GM21515 (cell line): ENCODE data around the gene ESR1.

ENCODE experiments used
- ATAC-seq: cut with Tn5 transposase; IDR thresholded peaks from one replicate; pipeline ENCODE4 v1.9.1; 2021; ENCODE audit not compliant: unreplicated experiment

ESR1 gene

DNA sequence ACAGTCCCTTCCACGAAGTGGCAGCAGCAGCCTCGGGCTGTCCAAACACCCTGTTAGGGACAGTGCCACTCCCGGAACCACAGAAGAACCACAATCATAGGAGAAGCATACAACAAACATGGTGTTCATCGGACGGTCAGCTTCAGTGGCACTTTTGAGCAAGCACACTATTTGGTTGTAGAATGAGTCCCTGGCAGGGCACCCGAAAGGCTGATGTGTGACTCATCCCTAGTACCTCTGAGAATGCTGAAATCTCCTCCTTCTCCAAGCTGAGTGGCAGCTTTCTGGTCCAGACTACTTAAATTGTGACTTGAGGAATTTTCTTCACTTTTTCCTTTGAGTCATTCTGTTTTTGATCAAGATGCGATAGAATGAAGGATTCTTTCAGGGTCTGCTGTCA lies 282.5 kb downstream of the ESR1 start:
- no peak for ATAC-seq

- no peak for ATAC-seq
Measured at GRCh38 chr6:152091201-152091600, 283.7 kb downstream of the ESR1 start.

GRCh38 chr6:152091851-152092341 lies 284.4 kb downstream of the ESR1 start:
- ATAC-seq, result no peak

- no peak for ATAC-seq
Measured at GRCh38 chr6:152093711-152094110, 286.2 kb downstream of the ESR1 start.

DNA sequence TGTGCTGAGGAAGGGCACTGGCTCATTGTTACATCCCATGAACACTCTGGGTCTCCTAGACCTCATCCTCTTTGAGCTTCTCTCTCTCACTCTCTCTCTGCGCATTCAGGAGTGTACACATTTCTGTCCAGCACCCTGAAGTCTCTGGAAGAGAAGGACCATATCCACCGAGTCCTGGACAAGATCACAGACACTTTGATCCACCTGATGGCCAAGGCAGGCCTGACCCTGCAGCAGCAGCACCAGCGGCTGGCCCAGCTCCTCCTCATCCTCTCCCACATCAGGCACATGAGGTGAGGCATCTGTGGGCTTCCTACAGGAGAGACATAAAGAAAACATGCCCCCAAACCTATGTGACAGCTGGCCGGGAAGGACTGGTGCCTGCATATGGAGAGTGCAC lies 286.8 kb downstream of the ESR1 start:
- no peak for ATAC-seq

DNA sequence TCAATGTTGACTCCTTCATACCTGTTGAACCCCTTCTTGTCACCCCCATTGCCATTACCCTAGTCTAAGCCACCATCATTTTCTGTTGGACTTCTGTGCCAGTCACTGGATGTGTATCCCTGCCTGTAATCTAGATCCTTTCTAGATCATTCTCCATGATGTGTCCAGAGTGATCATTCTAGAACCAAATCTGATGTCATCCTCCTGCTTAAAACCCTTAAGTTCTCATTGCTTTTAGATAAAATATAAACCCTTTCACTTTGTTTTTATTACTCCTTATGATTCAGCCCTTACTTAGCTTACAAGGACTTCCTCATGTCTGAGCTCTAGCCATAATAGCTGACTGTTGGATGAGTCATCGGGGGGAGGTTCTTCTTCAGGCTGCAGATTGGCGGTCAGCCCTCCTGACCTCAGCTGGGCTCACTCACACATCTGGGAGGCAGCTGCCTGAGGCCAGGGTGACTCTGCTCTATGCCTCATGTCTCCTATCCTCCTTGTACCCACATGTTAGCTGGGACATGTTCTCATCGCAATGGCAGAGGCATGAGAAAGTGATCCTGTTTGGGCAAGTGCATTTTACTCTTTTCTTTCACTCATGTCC lies 287.6 kb downstream of the ESR1 start:
- no peak for ATAC-seq

- ATAC-seq, result no peak
Measured at GRCh38 chr6:152096863-152097496, 289.5 kb downstream of the ESR1 start.

DNA sequence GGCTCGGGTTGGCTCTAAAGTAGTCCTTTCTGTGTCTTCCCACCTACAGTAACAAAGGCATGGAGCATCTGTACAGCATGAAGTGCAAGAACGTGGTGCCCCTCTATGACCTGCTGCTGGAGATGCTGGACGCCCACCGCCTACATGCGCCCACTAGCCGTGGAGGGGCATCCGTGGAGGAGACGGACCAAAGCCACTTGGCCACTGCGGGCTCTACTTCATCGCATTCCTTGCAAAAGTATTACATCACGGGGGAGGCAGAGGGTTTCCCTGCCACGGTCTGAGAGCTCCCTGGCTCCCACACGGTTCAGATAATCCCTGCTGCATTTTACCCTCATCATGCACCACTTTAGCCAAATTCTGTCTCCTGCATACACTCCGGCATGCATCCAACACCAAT lies 291.2 kb downstream of the ESR1 start:
- no peak for ATAC-seq

GRCh38 chr6:152099446-152100182 lies 292.1 kb downstream of the ESR1 start:
- ATAC-seq, result no peak

GRCh38 chr6:152100183-152100618 lies 292.7 kb downstream of the ESR1 start:
- ATAC-seq, result no peak

- ATAC-seq, result no peak
Measured at GRCh38 chr6:152107973-152108372, 300.5 kb downstream of the ESR1 start.

- ATAC-seq, result no peak
Measured at GRCh38 chr6:152110886-152111820, 303.7 kb downstream of the ESR1 start.

DNA sequence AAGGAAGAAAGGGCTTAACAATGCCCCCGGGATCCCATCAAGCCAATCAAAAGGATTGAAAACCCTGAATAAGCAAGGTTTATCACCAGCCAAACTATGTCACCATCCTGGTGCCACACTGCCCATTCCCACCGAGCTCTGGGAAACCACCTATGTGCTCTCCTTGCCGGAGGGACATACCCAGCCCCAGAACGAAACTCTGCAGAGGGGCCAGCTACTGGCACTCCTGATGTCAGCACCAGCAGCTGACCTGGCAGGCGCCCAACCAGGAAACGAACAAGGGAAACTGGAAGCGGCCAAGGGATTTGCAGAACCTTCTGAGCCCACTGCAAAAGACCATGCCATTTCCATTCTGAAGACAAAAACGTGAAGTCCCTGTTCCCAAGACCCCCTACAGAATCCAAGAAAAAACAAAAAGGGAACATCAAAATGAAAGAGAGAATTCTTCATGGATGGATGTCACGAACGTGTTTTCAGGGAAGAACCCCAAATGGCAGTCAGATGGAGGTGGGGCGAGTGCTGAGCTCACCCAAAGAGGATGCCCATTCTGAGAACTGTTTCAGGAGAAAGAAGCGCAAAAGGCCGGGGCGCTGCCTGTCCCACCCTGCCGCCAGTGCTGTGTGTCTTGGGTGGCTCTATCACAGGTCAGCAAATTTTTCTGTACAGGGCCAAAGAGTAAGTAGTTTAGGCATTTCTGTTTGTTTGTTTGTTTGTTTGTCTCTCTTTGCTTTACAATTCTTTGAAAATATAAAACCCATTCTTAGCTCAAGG lies 305.2 kb downstream of the ESR1 start:
- no peak for ATAC-seq

GRCh38 chr6:152117156-152118133 lies 310.0 kb downstream of the ESR1 start:
- ATAC-seq, result peak; percentile 83

GRCh38 chr6:152118224-152118623 lies 310.7 kb downstream of the ESR1 start:
- no peak for ATAC-seq

DNA sequence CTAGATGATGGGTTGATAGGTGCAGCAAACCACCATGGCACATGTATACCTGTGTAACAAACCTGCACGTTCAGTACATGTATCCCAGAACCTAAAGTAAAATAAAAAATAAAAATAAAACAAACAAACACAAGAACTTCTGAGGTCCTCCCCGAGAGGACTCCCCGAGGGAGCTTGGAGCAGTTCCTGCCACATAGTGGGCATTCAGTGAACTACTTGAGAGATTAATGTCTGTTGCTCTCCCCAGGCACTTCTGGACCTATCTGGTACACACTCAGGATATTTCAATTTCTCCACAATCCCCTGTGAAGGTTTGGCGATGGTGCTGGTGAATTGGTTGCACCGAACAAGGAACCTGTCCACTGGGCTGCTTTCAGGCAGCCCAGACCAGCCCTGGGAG lies 311.2 kb downstream of the ESR1 start:
- ATAC-seq, result no peak

DNA sequence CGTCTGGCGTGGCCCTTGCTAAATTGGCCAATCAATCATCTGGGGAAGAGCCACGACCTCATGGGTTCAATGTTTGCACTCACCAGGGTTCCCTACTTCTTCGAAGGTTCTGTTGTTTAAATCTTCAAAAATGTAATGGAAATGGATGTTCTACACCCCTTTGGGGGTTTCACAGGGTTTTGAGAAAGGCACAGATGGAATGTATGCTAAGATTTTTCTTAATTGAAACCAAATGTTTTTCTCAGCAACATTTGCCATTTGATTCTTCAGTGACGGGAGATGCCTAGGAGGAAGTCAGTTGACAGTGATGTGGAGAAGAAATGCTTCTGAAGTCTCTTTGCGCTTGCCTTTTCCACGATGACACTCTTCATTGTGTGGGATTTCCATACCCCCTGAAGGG lies 312.3 kb downstream of the ESR1 start:
- ATAC-seq, result no peak

GRCh38 chr6:152121910-152122309 lies 314.4 kb downstream of the ESR1 start:
- ATAC-seq, result no peak

DNA sequence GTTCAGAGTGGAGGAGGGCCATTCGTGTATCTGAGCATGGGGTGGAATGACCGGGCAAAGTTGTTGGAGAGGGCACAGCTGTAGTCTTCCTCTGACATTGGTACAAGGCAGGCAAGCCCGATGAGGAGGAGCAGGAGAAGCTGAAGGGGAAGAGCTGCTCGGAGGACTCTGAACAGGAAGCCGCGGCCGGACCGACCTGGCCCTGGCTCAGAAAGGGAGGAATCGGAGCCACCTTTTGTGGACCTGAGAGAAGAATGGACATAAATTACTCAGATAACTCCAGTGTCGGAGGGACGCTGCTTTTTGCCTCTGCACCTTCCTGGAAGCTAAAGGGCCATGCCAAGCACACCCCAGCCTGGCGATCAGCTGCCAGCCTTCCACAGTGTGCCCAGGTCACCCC lies 315.0 kb downstream of the ESR1 start:
- ATAC-seq, result no peak
